ENCODE data around the gene DNTTIP2. TPM values are rescaled to one million over a fixed set of nuclear protein-coding genes. Genes with fewer than 3 reads are reported as not detected.

DNTTIP2 gene
- total RNA-seq, 1 experiment from 2014 or later, result 101 TPM

DNA sequence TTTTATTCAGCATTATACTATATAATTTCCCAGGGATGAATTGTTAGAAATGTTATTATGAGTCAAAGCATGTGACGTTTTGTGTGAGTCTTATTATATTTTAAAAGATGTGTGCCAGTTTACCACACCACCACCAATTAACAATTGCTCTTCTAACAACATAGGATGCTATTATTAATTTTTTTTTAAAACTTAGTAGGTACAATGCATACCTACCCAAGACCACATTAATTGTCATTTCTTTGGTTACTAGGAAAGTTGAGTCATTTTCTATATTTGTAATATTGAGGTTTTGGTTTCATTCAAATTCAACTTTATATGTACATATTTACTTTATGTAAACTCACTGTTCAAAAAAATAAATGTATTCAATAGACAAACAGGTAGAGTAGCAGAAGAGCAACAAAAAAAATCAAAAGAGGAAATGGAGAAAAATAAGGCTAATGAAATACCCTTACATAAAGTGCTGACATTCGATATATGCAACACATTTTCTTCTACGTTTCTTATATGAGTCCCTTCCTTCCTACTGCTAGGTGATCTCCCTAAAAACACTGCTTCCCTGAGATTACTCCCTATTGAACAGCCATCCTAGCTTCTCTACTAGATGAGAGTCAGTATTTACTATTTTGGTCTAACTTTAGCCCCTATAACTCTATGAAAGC lies 20.7 kb upstream of the DNTTIP2 start:
- no peak for DNase-seq
- no peak overlapping the region for H2AFZ ChIP-seq (ENCODE audit: low read length)
- H4K20me1 ChIP-seq (ENCODE audit: control insufficient read depth, insufficient read depth, insufficient read length), result no peaks in the 10 kb centered on the region
- no peaks in the 10 kb centered on the region for H3K27me3 ChIP-seq (ENCODE audit: insufficient read depth, low read length)
- no peak overlapping the region for H4K8ac ChIP-seq (replicated peaks; ENCODE audit: insufficient read length, low read depth, low read length)
- no peak overlapping the region for H2BK120ac ChIP-seq (ENCODE audit: low read depth, low read length, poor library complexity, severe bottlenecking)
- TF ChIP-seq, protein P1, sequence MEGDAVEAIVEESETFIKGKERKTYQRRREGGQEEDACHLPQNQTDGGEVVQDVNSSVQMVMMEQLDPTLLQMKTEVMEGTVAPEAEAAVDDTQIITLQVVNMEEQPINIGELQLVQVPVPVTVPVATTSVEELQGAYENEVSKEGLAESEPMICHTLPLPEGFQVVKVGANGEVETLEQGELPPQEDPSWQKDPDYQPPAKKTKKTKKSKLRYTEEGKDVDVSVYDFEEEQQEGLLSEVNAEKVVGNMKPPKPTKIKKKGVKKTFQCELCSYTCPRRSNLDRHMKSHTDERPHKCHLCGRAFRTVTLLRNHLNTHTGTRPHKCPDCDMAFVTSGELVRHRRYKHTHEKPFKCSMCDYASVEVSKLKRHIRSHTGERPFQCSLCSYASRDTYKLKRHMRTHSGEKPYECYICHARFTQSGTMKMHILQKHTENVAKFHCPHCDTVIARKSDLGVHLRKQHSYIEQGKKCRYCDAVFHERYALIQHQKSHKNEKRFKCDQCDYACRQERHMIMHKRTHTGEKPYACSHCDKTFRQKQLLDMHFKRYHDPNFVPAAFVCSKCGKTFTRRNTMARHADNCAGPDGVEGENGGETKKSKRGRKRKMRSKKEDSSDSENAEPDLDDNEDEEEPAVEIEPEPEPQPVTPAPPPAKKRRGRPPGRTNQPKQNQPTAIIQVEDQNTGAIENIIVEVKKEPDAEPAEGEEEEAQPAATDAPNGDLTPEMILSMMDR (conservative IDR thresholded peaks at IDR 0.05), result no peak
- Mint-ChIP-seq H3K27ac (no peak overlapping the region), H3K27me3 (ENCODE audit: low read depth) (no peaks in the 10 kb centered on the region), H3K4me3 (no peak overlapping the region), H3K36me3 (ENCODE audit: insufficient read depth in 1 of 3, low read depth in 3 of 3) (peaks cover 3 to 11% (median 8%) of the 10 kb centered on the region in 3 experiments; a peak in 4 of 7 replicates), H3K4me1 (no peaks in the 10 kb centered on the region), H3K9me3 (no peaks in the 10 kb centered on the region)
- WGBS (ENCODE audit: extremely low coverage, insufficient read length, low lambda C conversion rate), result no CpG with 5 or more reads among the region's 3 CpGs
- H3K4me1 ChIP-seq (ENCODE audit: insufficient read depth, low read length), result no peaks in the 10 kb centered on the region
- H2BK20ac ChIP-seq (ENCODE audit: low read depth, low read length, poor library complexity, severe bottlenecking), result no peak overlapping the region
- no peak overlapping the region for H3K4ac ChIP-seq (ENCODE audit: low read depth, low read length)
- H2BK5ac ChIP-seq (ENCODE audit: insufficient read length, low read length), result no peak overlapping the region
- H2BK12ac ChIP-seq (ENCODE audit: insufficient read length, low read depth, low read length), result no peak overlapping the region
- H3K9ac ChIP-seq (ENCODE audit: extremely low read depth, insufficient read length, low read length), result no peak overlapping the region
- no peaks in the 10 kb centered on the region for H3K79me1 ChIP-seq (ENCODE audit: insufficient read depth, low read depth, low read length, poor library complexity, severe bottlenecking)
- H3K18ac ChIP-seq (ENCODE audit: insufficient read length, low read depth, low read length), result no peak overlapping the region
- no peak overlapping the region for H2BK15ac ChIP-seq (ENCODE audit: low read depth, low read length)
- H3K27ac ChIP-seq (ENCODE audit: insufficient read length, low read depth, low read length), result no peak overlapping the region
- H3K4me2 ChIP-seq (ENCODE audit: insufficient read depth, insufficient read length, low read length), result no peak overlapping the region
- H3K9me3 ChIP-seq (ENCODE audit: control insufficient read depth, low read depth, low read length), result no peaks in the 10 kb centered on the region
- no peak overlapping the region for H4K91ac ChIP-seq (ENCODE audit: insufficient read length, low read depth, low read length)
- H3K14ac ChIP-seq (ENCODE audit: insufficient read depth, low read length), result no peak overlapping the region
- H3K56ac ChIP-seq (ENCODE audit: insufficient read length, low read depth, low read length), result no peak overlapping the region
- H2AK5ac ChIP-seq (ENCODE audit: insufficient read length, low read length), result no peak overlapping the region
- H3T11ph ChIP-seq (ENCODE audit: low read length), result no peak overlapping the region
- H4K5ac ChIP-seq (ENCODE audit: insufficient read length, low read depth, low read length), result no peak overlapping the region
- H3K23me2 ChIP-seq (ENCODE audit: insufficient read length, low read depth, low read length, poor library complexity, severe bottlenecking), result no peaks in the 10 kb centered on the region
- no peak overlapping the region for H3K23ac ChIP-seq (ENCODE audit: insufficient read length, low read depth, low read length)
- no peaks in the 10 kb centered on the region for H3K79me2 ChIP-seq (ENCODE audit: insufficient read depth, low read length)

Measured in H9 (cell line).